ENCODE measurements around the gene VPS13C. TPM values are rescaled to one million over a fixed set of nuclear protein-coding genes. Genes with fewer than 3 reads are reported as not detected.

Gene VPS13C
- 51.5 and 54.8 TPM in 2 replicates for total RNA-seq

- Mint-ChIP-seq H3K27ac (peak within 1 kb of the TSS; percentile 98), H3K27me3 (peaks cover 24% of the 10 kb centered on the region), H3K4me1 (peaks cover 31% of the 10 kb centered on the region), H3K4me3 (peak within 1 kb of the TSS; percentile 93), H3K36me3 (ENCODE audit: low read depth) (peaks cover 6% of the 10 kb centered on the region), H3K9me3 (no peaks in the 10 kb centered on the region)
- DNase-seq, result peak; percentile 98
- intact Hi-C loops (cut with micrococcal nuclease), result loop anchor here (1.0 to 10.0 kb wide), 3 partner anchors 8 to 1476 kb away; no protein-coding TSS in a partner anchor
Measured at GRCh38 chr15:62060113-62060895, at the start of gene VPS13C. Gene VPS13C (minus strand): TSS chr15:62060447. CDS start chr15:62060374, 73 bp downstream.

GRCh38 chr15:62109437-62109836 is 49.2 kb upstream of the VPS13C start:
- DNase-seq, result no peak
- no peaks in the 10 kb centered on the region for H3K36me3 Mint-ChIP-seq (ENCODE audit: low read depth)
- H3K27me3 Mint-ChIP-seq, result peaks cover 2% of the 10 kb centered on the region
- intact Hi-C loops (cut with micrococcal nuclease), result no loop called here
- H3K9me3 Mint-ChIP-seq, result no peaks in the 10 kb centered on the region
- no peak overlapping the region for H3K27ac Mint-ChIP-seq
- no peak overlapping the region for H3K4me3 Mint-ChIP-seq
- peaks cover 12% of the 10 kb centered on the region for H3K4me1 Mint-ChIP-seq

GRCh38 chr15:62108411-62108810 is 48.2 kb upstream of the VPS13C start:
- Mint-ChIP-seq H3K4me1 (peaks cover 12% of the 10 kb centered on the region), H3K36me3 (ENCODE audit: low read depth) (no peaks in the 10 kb centered on the region), H3K9me3 (no peaks in the 10 kb centered on the region), H3K4me3 (no peak overlapping the region), H3K27ac (no peak overlapping the region), H3K27me3 (peaks cover 2% of the 10 kb centered on the region)
- DNase-seq, result no peak
- intact Hi-C loops (cut with micrococcal nuclease), result no loop called here

GRCh38 chr15:62107571-62108121 is 47.4 kb upstream of the VPS13C start:
- Mint-ChIP-seq H3K27ac (no peak overlapping the region), H3K9me3 (no peaks in the 10 kb centered on the region), H3K36me3 (ENCODE audit: low read depth) (no peaks in the 10 kb centered on the region), H3K4me3 (no peak overlapping the region), H3K4me1 (peaks cover 11% of the 10 kb centered on the region), H3K27me3 (peaks cover 2% of the 10 kb centered on the region)
- intact Hi-C loops (cut with micrococcal nuclease), result no loop called here
- DNase-seq, result no peak

GRCh38 chr15:62106096-62106495 is 45.8 kb upstream of the VPS13C start:
- intact Hi-C loops (cut with micrococcal nuclease), result no loop called here
- Mint-ChIP-seq H3K36me3 (ENCODE audit: low read depth) (no peaks in the 10 kb centered on the region), H3K4me3 (no peak overlapping the region), H3K9me3 (no peaks in the 10 kb centered on the region), H3K27ac (no peak overlapping the region), H3K4me1 (peaks cover 10% of the 10 kb centered on the region), H3K27me3 (peaks cover 2% of the 10 kb centered on the region)
- DNase-seq, result no peak

- no peaks in the 10 kb centered on the region for H3K9me3 Mint-ChIP-seq
- DNase-seq, result no peak
- H3K4me3 Mint-ChIP-seq, result no peak overlapping the region
- no peak overlapping the region for H3K27ac Mint-ChIP-seq
- no peaks in the 10 kb centered on the region for H3K36me3 Mint-ChIP-seq (ENCODE audit: low read depth)
- H3K27me3 Mint-ChIP-seq, result peaks cover 2% of the 10 kb centered on the region
- H3K4me1 Mint-ChIP-seq, result peaks cover 3% of the 10 kb centered on the region
- intact Hi-C loops (cut with micrococcal nuclease), result no loop called here
Measured at GRCh38 chr15:62105266-62105665, 45.0 kb upstream of the VPS13C start.

- intact Hi-C loops (cut with micrococcal nuclease), result no loop called here
- Mint-ChIP-seq H3K9me3 (no peaks in the 10 kb centered on the region), H3K4me3 (no peak overlapping the region), H3K4me1 (no peaks in the 10 kb centered on the region), H3K27me3 (peaks cover 2% of the 10 kb centered on the region), H3K27ac (no peak overlapping the region), H3K36me3 (ENCODE audit: low read depth) (no peaks in the 10 kb centered on the region)
- DNase-seq, result no peak
Measured at GRCh38 chr15:62104846-62105245, 44.6 kb upstream of the VPS13C start.

- no peak for DNase-seq
- no peak overlapping the region for H3K4me3 Mint-ChIP-seq
- H3K4me1 Mint-ChIP-seq, result no peaks in the 10 kb centered on the region
- no peak overlapping the region for H3K27ac Mint-ChIP-seq
- intact Hi-C loops (cut with micrococcal nuclease), result no loop called here
- no peaks in the 10 kb centered on the region for H3K9me3 Mint-ChIP-seq
- no peaks in the 10 kb centered on the region for H3K36me3 Mint-ChIP-seq (ENCODE audit: low read depth)
- H3K27me3 Mint-ChIP-seq, result peaks cover 2% of the 10 kb centered on the region
Measured at GRCh38 chr15:62104401-62104800, 44.2 kb upstream of the VPS13C start.

- Mint-ChIP-seq H3K4me3 (no peak overlapping the region), H3K36me3 (ENCODE audit: low read depth) (no peaks in the 10 kb centered on the region), H3K9me3 (no peaks in the 10 kb centered on the region), H3K27me3 (peaks cover 2% of the 10 kb centered on the region), H3K4me1 (no peaks in the 10 kb centered on the region), H3K27ac (no peak overlapping the region)
- intact Hi-C loops (cut with micrococcal nuclease), result no loop called here
- DNase-seq, result no peak
Measured at GRCh38 chr15:62103431-62103830, 43.2 kb upstream of the VPS13C start.

- no peaks in the 10 kb centered on the region for H3K36me3 Mint-ChIP-seq (ENCODE audit: low read depth)
- DNase-seq, result no peak
- no peaks in the 10 kb centered on the region for H3K4me1 Mint-ChIP-seq
- intact Hi-C loops (cut with micrococcal nuclease), result no loop called here
- no peak overlapping the region for H3K4me3 Mint-ChIP-seq
- H3K9me3 Mint-ChIP-seq, result no peaks in the 10 kb centered on the region
- H3K27me3 Mint-ChIP-seq, result peaks cover 6% of the 10 kb centered on the region
- H3K27ac Mint-ChIP-seq, result no peak overlapping the region
Measured at GRCh38 chr15:62099094-62099601, 38.9 kb upstream of the VPS13C start.

GRCh38 chr15:62094388-62094787 is 34.1 kb upstream of the VPS13C start:
- intact Hi-C loops (cut with micrococcal nuclease), result no loop called here
- Mint-ChIP-seq H3K4me1 (no peaks in the 10 kb centered on the region), H3K36me3 (ENCODE audit: low read depth) (no peaks in the 10 kb centered on the region), H3K4me3 (no peak overlapping the region), H3K27me3 (peaks cover 6% of the 10 kb centered on the region), H3K9me3 (no peaks in the 10 kb centered on the region), H3K27ac (no peak overlapping the region)
- DNase-seq, result no peak

GRCh38 chr15:62093809-62094208 is 33.6 kb upstream of the VPS13C start:
- H3K27me3 Mint-ChIP-seq, result peaks cover 6% of the 10 kb centered on the region
- intact Hi-C loops (cut with micrococcal nuclease), result no loop called here
- H3K4me1 Mint-ChIP-seq, result no peaks in the 10 kb centered on the region
- no peak overlapping the region for H3K4me3 Mint-ChIP-seq
- H3K9me3 Mint-ChIP-seq, result no peaks in the 10 kb centered on the region
- H3K36me3 Mint-ChIP-seq (ENCODE audit: low read depth), result no peaks in the 10 kb centered on the region
- no peak for DNase-seq
- no peak overlapping the region for H3K27ac Mint-ChIP-seq

- Mint-ChIP-seq H3K9me3 (no peaks in the 10 kb centered on the region), H3K27me3 (no peaks in the 10 kb centered on the region), H3K36me3 (ENCODE audit: low read depth) (no peaks in the 10 kb centered on the region), H3K4me3 (no peak overlapping the region), H3K4me1 (no peaks in the 10 kb centered on the region), H3K27ac (no peak overlapping the region)
- no peak for DNase-seq
- intact Hi-C loops (cut with micrococcal nuclease), result no loop called here
Measured at GRCh38 chr15:62090988-62091387, 30.7 kb upstream of the VPS13C start.

GRCh38 chr15:62089616-62090015 is 29.4 kb upstream of the VPS13C start:
- no peaks in the 10 kb centered on the region for H3K4me1 Mint-ChIP-seq
- no peak overlapping the region for H3K4me3 Mint-ChIP-seq
- no peak overlapping the region for H3K27ac Mint-ChIP-seq
- H3K36me3 Mint-ChIP-seq (ENCODE audit: low read depth), result no peaks in the 10 kb centered on the region
- DNase-seq, result no peak
- no peaks in the 10 kb centered on the region for H3K27me3 Mint-ChIP-seq
- H3K9me3 Mint-ChIP-seq, result no peaks in the 10 kb centered on the region
- intact Hi-C loops (cut with micrococcal nuclease), result no loop called here

All from activated CD4-positive, alpha-beta T cell treated with anti-CD3 and anti-CD28 coated beads, Interleukin-2, amount 10 ng/mL, durations not matched to agents 24 days and 14 days (primary cell).